Esophagus squamous epithelium (tissue), 5 donors: ENCODE results near the gene USP9X. TPM values are rescaled to one million over a fixed set of nuclear protein-coding genes. Genes with fewer than 3 reads are reported as not detected.
"Not testable (repeated sequence)": the region's sequence is repeated elsewhere in the genome, so short reads cannot be mapped to it uniquely, and the experiment has no call there.

Experiments used
- DNase-seq: peaks from one replicate; lab custom pipeline; 2025; lab: John Stamatoyannopoulos, UW
- H3K27ac ChIP-seq, 4 donors: fragments of 200-600 bp; sonication (generic); one replicate each; pipeline ENCODE4 v1.5.1; 2016 to 2019; ENCODE audit warnings: mild to moderate bottlenecking in 1 of 4
- H3K27me3 ChIP-seq, 4 donors: fragments of 200-600 bp; sonication (generic); 1 replicate in 3 of 4; 2 replicates in 1 of 4; pipeline versions ENCODE4 v1.5.1 to v1.6.0; 2017 to 2021; ENCODE audit warnings: antibody characterized with exemption in 1 of 4
- H3K36me3 ChIP-seq, 3 donors: fragments of 200-600 bp; sonication (generic); one replicate each; pipeline ENCODE4 v1.5.1; 2016 to 2019
- H3K4me1 ChIP-seq, 3 donors: fragments of 200-600 bp; sonication (generic); one replicate each; pipeline ENCODE4 v1.5.1; 2017 to 2019
- H3K4me3 ChIP-seq, 4 donors: fragments of 200-600 bp; sonication (generic); 1 replicate in 3 of 4; 2 replicates in 1 of 4; pipeline ENCODE4 v1.5.1; 2016 to 2019; ENCODE audit warnings: mild to moderate bottlenecking in 2 of 4, moderate library complexity in 1 of 4
- H3K9me3 ChIP-seq, 3 donors: fragments of 200-600 bp; sonication (generic); one replicate each; pipeline ENCODE4 v1.5.1; 2016 to 2019
- CTCF ChIP-seq, 6 experiments: fragments of 450-650 bp in 4 of 6; fragments of 200-600 bp in 2 of 6; sonication (generic) in 2 of 6; IDR thresholded peaks; one replicate each; pipeline ENCODE4 v1.5.1; 2016 to 2019; ENCODE audit warnings: antibody characterized with exemption in 6 of 6, mild to moderate bottlenecking in 4 of 6, moderate library complexity in 4 of 6
- POLR2A ChIP-seq, 4 donors: fragments of 450-650 bp; IDR thresholded peaks; one replicate each; pipeline ENCODE4 v1.6.1; 2017; ENCODE audit warnings: antibody characterized with exemption in 4 of 4, mild to moderate bottlenecking in 4 of 4, moderate library complexity in 3 of 4
- WGBS, 2 donors: methylation state at CpG; one replicate each; pipeline ENCODE4 v1.1.5; 2018; 5-methylcytosine and 5-hydroxymethylcytosine counted together
- intact Hi-C: fragments of 100-400 bp; cut with DNase I; formaldehyde crosslinking; loops from one replicate; pipeline ENCODE4 v1.15.0; 2022
- total RNA-seq, 4 donors: library from RNA; depleted of rRNA; stranded (reverse); fragments of >200 nt; gene quantifications; one replicate each; pipeline ENCODE4 v1.1.0, GENCODE V29; 2016
- donor health status: DM: yes; HTN: yes; CAD: no.

Gene USP9X
- total RNA-seq, 4 donors from 2014 or later: 36.7 to 76.1 (median 56.4) TPM

DNA sequence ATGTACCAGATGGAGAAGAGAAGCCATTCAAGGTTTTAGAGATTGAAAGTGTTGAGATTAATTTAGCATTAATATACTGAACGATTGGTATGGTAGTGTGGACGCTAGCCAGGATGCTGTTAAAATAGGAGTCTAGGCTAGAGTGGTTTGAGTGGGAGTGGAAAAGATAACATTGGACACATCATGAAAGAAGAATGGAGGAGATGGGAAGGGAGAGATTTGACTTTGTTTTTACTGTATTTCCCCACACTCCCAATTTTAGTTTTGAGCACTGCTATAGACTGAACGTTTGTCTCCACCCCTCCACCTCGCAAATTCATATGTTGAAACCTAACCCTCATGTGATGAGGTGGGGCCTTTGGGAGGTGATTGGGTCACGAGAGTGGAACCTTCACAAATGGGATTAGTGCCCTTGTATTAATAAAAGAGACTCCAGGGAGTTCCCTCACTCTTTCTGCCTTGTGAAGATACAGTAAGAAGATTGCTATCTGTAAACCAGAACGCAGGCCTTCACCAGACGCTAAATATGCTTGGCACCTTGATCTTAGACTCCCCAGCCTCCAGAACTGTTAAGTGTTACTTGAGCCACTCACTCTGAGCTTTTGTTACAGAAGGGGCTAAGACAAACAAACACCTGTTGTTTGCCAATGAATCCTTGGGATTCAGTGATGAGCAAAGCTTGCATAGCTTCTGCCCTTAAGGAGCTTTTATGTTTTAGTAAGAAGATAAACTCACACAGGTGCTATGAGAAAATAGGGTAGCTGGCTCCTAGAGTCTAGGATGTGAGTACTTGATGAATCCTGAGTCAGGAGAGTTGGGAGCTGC lies 25.8 kb downstream of the USP9X start:
- no peak for DNase-seq
- Histone ChIP-seq H3K36me3 (no peaks in the 10 kb centered on the region), H3K9me3 (no peaks in the 10 kb centered on the region), H3K27ac (no peak overlapping the region), H3K4me1 (peaks cover 0 to 76% (median 6%) of the 10 kb centered on the region in 3 donors), H3K4me3 (no peak overlapping the region), H3K27me3 (no peaks in the 10 kb centered on the region)
- intact Hi-C loops: no loop called here
- 61 to 69% methylated on average over 7 of the region's 7 CpGs for whole genome bisulfite sequencing, 2 donors
- no peak for TF ChIP-seq POLR2A (IDR thresholded peaks at IDR 0.05)
- TF ChIP-seq CTCF (IDR thresholded peaks at IDR 0.05): no peak

GRCh38 chrX:41115104-41115425 lies 29.8 kb downstream of the USP9X start:
- H3K4me3 ChIP-seq, H3K27me3 ChIP-seq, DNase-seq, H3K36me3 ChIP-seq, intact Hi-C loops, H3K9me3 ChIP-seq: not testable (repeated sequence)
- H3K27ac ChIP-seq: peak overlapping the region in 2 of 4 donors; percentile 4 to 13
- H3K4me1 ChIP-seq: peaks cover 0 to 87% (median 6%) of the 10 kb centered on the region in 3 donors
- peak; percentile 60 to 90 (median 68) for TF ChIP-seq CTCF (IDR thresholded peaks at IDR 0.05)
- WGBS, 2 donors: 0 to 1% methylated on average over 2 to 4 of the region's 4 CpGs

DNA sequence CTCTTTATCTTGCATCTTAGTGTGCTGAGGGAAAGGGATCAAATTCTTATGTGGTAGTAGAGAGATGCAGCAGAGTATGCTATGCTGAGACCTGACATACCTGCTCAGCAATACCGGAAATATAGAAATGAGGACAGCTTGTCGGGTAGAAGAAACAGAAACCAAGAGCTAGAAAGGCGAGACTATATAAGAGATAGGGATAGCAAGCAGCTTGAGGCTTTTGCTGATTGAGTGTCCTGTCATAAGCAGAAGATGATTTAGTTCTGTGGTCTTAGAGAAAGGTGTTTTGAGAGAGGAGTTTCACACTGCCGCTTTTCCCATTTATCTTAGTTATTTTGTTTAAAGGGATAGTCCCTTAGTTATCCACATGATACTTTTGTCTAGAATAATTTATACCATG lies 31.7 kb downstream of the USP9X start:
- intact Hi-C loops: no loop called here
- peak overlapping the region in 1 of 4 donors; percentile 9 for H3K4me3 ChIP-seq
- H3K9me3 ChIP-seq: no peaks in the 10 kb centered on the region
- H3K27ac ChIP-seq: peak overlapping the region in 1 of 4 donors; percentile 52
- no peaks in the 10 kb centered on the region for H3K36me3 ChIP-seq
- no peak for DNase-seq
- H3K4me1 ChIP-seq: peaks cover 0 to 81% (median 0%) of the 10 kb centered on the region in 3 donors
- TF ChIP-seq CTCF (IDR thresholded peaks at IDR 0.05) (no peak), POLR2A (IDR thresholded peaks at IDR 0.05) (no peak)
- no peaks in the 10 kb centered on the region for H3K27me3 ChIP-seq
- 5 to 32% methylated on average over 4 of the region's 4 CpGs for WGBS, 2 donors

- WGBS, 2 donors: 43 to 54% methylated on average over 5 of the region's 5 CpGs
- H3K27me3 ChIP-seq: no peaks in the 10 kb centered on the region
- intact Hi-C loops: no loop called here
- H3K27ac ChIP-seq: no peak overlapping the region
- H3K4me3 ChIP-seq: no peak overlapping the region
- H3K36me3 ChIP-seq: no peaks in the 10 kb centered on the region
- DNase-seq: no peak
- TF ChIP-seq POLR2A (IDR thresholded peaks at IDR 0.05): no peak
- TF ChIP-seq CTCF (IDR thresholded peaks at IDR 0.05): no peak
- peaks cover 0 to 81% (median 0%) of the 10 kb centered on the region in 3 donors for H3K4me1 ChIP-seq
- H3K9me3 ChIP-seq: no peaks in the 10 kb centered on the region
Observed at GRCh38 chrX:41118156-41118555, 32.9 kb downstream of the USP9X start.

GRCh38 chrX:41119803-41120202 lies 34.6 kb downstream of the USP9X start:
- Histone ChIP-seq H3K4me3 (no peak overlapping the region), H3K36me3 (peaks cover 0 to 14% (median 0%) of the 10 kb centered on the region in 3 donors), H3K27me3 (no peaks in the 10 kb centered on the region), H3K27ac (no peak overlapping the region), H3K9me3 (no peaks in the 10 kb centered on the region), H3K4me1 (peaks cover 0 to 74% (median 0%) of the 10 kb centered on the region in 3 donors)
- intact Hi-C loops: no loop called here
- no peak for DNase-seq
- TF ChIP-seq POLR2A (IDR thresholded peaks at IDR 0.05) (no peak), CTCF (IDR thresholded peaks at IDR 0.05) (no peak)
- 73 to 82% methylated on average over 6 of the region's 6 CpGs for WGBS, 2 donors
